Smooth muscle cell (in vitro differentiated cells): ENCODE measurements around the gene SRD5A1. TPM values are rescaled to one million over a fixed set of nuclear protein-coding genes. Genes with fewer than 3 reads are reported as not detected.

Experiments
- DNase-seq: peaks from one replicate; lab custom pipeline; 2025; ENCODE audit not compliant: unreplicated experiment; lab: John Stamatoyannopoulos, UW
- H2AFZ ChIP-seq: fragments of 200-600 bp; sonication (generic); 2 replicates; pipeline ENCODE4 v1.6.0; 2016; ENCODE audit warnings: antibody characterized with exemption, low read depth, mild to moderate bottlenecking
- H3F3A ChIP-seq: fragments of 200-600 bp; sonication (generic); 2 replicates; pipeline ENCODE4 v1.6.0; 2017; ENCODE audit warnings: antibody characterized with exemption, low read depth
- H3K27ac ChIP-seq: fragments of 200-600 bp; sonication (generic); 2 replicates; pipeline ENCODE4 v1.5.1; 2016; ENCODE audit warnings: low read depth, mild to moderate bottlenecking
- H3K27me3 ChIP-seq: fragments of 200-600 bp; sonication (generic); 2 replicates; pipeline ENCODE4 v1.6.1; 2016; ENCODE audit warnings: low read depth, mild to moderate bottlenecking
- H3K36me3 ChIP-seq: fragments of 200-600 bp; sonication (generic); 2 replicates; pipeline ENCODE4 v1.5.1; 2016; ENCODE audit warnings: low read depth
- H3K4me1 ChIP-seq: fragments of 200-600 bp; sonication (generic); 2 replicates; pipeline ENCODE4 v1.5.1; 2016; ENCODE audit warnings: low read depth
- H3K4me2 ChIP-seq: fragments of 200-600 bp; sonication (generic); 2 replicates; pipeline ENCODE4 v1.6.0; 2016; ENCODE audit warnings: mild to moderate bottlenecking
- H3K4me3 ChIP-seq: fragments of 200-600 bp; sonication (generic); 2 replicates; pipeline ENCODE4 v1.5.1; 2016; ENCODE audit warnings: mild to moderate bottlenecking
- H3K79me2 ChIP-seq: fragments of 200-600 bp; sonication (generic); 2 replicates; pipeline ENCODE4 v1.6.0; 2016; ENCODE audit warnings: low read depth, mild to moderate bottlenecking
- H3K9ac ChIP-seq: fragments of 200-600 bp; sonication (generic); 2 replicates; pipeline ENCODE4 v1.6.0; 2016; ENCODE audit warnings: low read depth
- H3K9me3 ChIP-seq: fragments of 200-600 bp; sonication (generic); replicated peaks from 2 replicates; pipeline ENCODE4 v1.5.1; 2016; ENCODE audit warnings: low read depth
- H4K20me1 ChIP-seq: fragments of 200-600 bp; sonication (generic); 2 replicates; pipeline ENCODE4 v1.6.0; 2016; ENCODE audit warnings: low read depth
- WGBS: methylation state at CpG from one replicate; pipeline ENCODE4 v1.1.7; 2016; ENCODE audit warnings: low lambda C conversion rate; 5-methylcytosine and 5-hydroxymethylcytosine counted together
- polyA plus RNA-seq: library from polyadenylated mRNA; unstranded; fragments of >200 nt; fragmentation: Nextera tagmentation; extraction: Ambion mirVana; gene quantifications from 2 replicates; pipeline ENCODE4 v1.2.1, GENCODE V29; 2016
- total RNA-seq: library from RNA; depleted of rRNA; stranded (reverse); fragments of >200 nt; gene quantifications from 2 replicates; pipeline ENCODE4 v1.2.3, GENCODE V29; 2014
- TF ChIP-seq, protein P1 (sequence below): fragments of 200-600 bp; sonication (generic); IDR thresholded peaks from 2 replicates; pipeline ENCODE4 v1.5.1; 2017; ENCODE audit warnings: borderline replicate concordance, mild to moderate bottlenecking, antibody characterized with exemption; ENCODE audit not compliant: insufficient read depth, poor library complexity, severe bottlenecking

The SRD5A1 gene
- total and polyA plus RNA-seq, 2 experiments from 2014 or later, result 17.1 to 23.5 TPM

DNA sequence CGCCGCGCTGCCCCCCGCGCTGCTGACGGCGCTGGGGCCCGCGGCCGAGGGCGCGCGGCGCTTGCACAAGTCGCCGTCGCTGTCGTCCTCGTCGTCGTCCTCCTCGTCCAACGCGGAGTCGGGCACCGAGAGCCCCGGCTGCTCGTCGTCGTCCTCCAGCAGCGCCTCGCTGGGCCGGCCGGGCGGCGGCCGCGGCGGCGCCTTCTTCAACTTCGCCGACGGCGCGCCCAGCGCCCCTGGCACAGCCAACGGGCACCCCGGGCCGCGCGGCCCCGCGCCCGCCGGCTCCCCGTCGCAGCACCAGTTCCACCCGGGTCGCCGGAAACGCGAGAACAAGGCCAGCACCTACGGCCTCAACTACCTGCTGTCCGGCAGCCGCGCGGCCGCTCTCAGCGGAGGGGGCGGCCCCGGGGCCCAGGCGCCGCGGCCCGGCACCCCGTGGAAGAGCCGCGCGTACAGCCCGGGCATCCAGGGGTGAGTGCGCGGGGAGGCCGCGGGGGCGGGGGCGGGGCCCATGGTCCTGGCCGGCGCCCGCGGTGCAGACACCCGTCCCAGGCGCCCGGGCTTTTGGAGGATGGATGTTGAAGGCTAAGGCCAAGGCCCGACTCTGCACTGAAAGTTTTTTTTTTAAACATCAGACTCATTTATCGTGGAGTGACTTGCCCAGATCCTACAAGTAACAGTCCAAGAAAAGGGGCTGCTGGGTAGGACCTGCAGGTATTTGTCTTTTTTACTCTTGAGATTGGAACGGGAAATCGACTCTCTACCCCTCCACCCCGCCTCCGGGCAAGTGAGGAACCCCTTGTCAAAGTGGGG lies 81.2 kb downstream of the SRD5A1 start:
- Histone ChIP-seq H4K20me1 (peaks cover 52% of the 10 kb centered on the region), H3K27ac (no peak overlapping the region)

DNA sequence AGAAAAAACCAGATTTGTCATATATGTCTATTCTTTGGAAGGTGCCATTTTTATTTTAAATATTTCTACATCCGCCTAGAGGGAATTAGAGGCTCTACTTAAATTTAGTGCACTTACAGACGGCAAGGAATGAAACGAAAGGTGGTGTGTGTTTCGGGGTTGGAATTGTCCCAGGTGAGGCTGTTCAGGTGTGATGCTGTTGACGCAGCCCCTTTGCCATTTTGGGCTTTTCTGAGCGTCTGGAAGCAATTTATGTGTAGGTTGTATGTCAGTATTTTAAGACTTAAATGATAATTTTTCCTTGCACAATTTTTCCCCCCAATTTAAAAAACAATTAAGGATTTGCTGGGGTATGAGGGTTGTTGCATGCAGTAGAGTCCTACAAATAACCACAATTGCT lies 82.0 kb downstream of the SRD5A1 start:
- WGBS, result 54% methylated on average over 6 of the region's 6 CpGs
- H3K36me3 ChIP-seq, result no peaks in the 10 kb centered on the region
- H2AFZ ChIP-seq, result no peak overlapping the region
- H3K4me2 ChIP-seq, result peak overlapping the region; percentile 94
- DNase-seq, result no peak
- H3K27ac ChIP-seq, result no peak overlapping the region
- peak overlapping the region; percentile 38 for H3K9ac ChIP-seq
- H3F3A ChIP-seq, result peaks cover 14% of the 10 kb centered on the region
- H3K4me1 ChIP-seq, result peaks cover 34% of the 10 kb centered on the region
- TF ChIP-seq, protein P1, sequence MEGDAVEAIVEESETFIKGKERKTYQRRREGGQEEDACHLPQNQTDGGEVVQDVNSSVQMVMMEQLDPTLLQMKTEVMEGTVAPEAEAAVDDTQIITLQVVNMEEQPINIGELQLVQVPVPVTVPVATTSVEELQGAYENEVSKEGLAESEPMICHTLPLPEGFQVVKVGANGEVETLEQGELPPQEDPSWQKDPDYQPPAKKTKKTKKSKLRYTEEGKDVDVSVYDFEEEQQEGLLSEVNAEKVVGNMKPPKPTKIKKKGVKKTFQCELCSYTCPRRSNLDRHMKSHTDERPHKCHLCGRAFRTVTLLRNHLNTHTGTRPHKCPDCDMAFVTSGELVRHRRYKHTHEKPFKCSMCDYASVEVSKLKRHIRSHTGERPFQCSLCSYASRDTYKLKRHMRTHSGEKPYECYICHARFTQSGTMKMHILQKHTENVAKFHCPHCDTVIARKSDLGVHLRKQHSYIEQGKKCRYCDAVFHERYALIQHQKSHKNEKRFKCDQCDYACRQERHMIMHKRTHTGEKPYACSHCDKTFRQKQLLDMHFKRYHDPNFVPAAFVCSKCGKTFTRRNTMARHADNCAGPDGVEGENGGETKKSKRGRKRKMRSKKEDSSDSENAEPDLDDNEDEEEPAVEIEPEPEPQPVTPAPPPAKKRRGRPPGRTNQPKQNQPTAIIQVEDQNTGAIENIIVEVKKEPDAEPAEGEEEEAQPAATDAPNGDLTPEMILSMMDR, result no peak
- H4K20me1 ChIP-seq, result peaks cover 60% of the 10 kb centered on the region
- no peaks in the 10 kb centered on the region for H3K27me3 ChIP-seq
- H3K9me3 ChIP-seq, result no peaks in the 10 kb centered on the region
- peak overlapping the region; percentile 68 for H3K4me3 ChIP-seq
- H3K79me2 ChIP-seq, result peaks cover 60% of the 10 kb centered on the region

More for the DNA sequence above, 81.2 kb downstream of the SRD5A1 start:
- H2AFZ ChIP-seq, result no peak overlapping the region
- H3K79me2 ChIP-seq, result peaks cover 52% of the 10 kb centered on the region
- TF ChIP-seq, protein P1, result no peak
- WGBS, result under 1% methylated on average over 64 of the region's 99 CpGs
- H3F3A ChIP-seq, result peaks cover 14% of the 10 kb centered on the region
- no peaks in the 10 kb centered on the region for H3K9me3 ChIP-seq
- no peaks in the 10 kb centered on the region for H3K27me3 ChIP-seq
- no peak for DNase-seq
- H3K4me2 ChIP-seq, result peak overlapping the region; percentile 94
- H3K4me1 ChIP-seq, result peaks cover 34% of the 10 kb centered on the region
- H3K9ac ChIP-seq, result peak overlapping the region; percentile 38
- H3K36me3 ChIP-seq, result no peaks in the 10 kb centered on the region
- peak overlapping the region; percentile 68 for H3K4me3 ChIP-seq

GRCh38 chr5:6715758-6716628 lies 82.8 kb downstream of the SRD5A1 start:
- Histone ChIP-seq H3K36me3 (no peaks in the 10 kb centered on the region), H3F3A (peaks cover 14% of the 10 kb centered on the region), H3K79me2 (peaks cover 67% of the 10 kb centered on the region), H2AFZ (no peak overlapping the region), H3K9me3 (no peaks in the 10 kb centered on the region), H3K4me2 (peak overlapping the region; percentile 94), H3K27me3 (no peaks in the 10 kb centered on the region), H3K9ac (no peak overlapping the region), H3K4me1 (peaks cover 34% of the 10 kb centered on the region), H4K20me1 (peaks cover 67% of the 10 kb centered on the region), H3K27ac (no peak overlapping the region), H3K4me3 (peak overlapping the region; percentile 68)
- no peak for DNase-seq
- 75% methylated on average over 17 of the region's 17 CpGs for WGBS
- TF ChIP-seq, protein P1, result no peak
